Hippocampal formation (tissue), 2 donors: ENCODE data around the gene DTX1.

Experiments
- DNase-seq, 2 donors: peaks; one replicate each; lab custom pipeline; 2025; lab: John Stamatoyannopoulos, UW

Gene DTX1

GRCh38 chr12:113094738-113095137 is 38.2 kb downstream of the DTX1 start:
- DNase-seq = no peak

GRCh38 chr12:113095405-113095804 is 38.9 kb downstream of the DTX1 start:
- DNase-seq = no peak

GRCh38 chr12:113096675-113097461 is 40.3 kb downstream of the DTX1 start:
- DNase-seq = no peak

- peak; percentile 80 to 86 for DNase-seq
These were observed 41.3 kb downstream of the DTX1 start for GRCh38 chr12:113097716-113098440.

- DNase-seq = peak; percentile 52 to 64
These were observed 42.0 kb downstream of the DTX1 start for GRCh38 chr12:113098441-113099028.

- no peak for DNase-seq
These were observed 42.8 kb downstream of the DTX1 start for GRCh38 chr12:113099364-113099763.

GRCh38 chr12:113099764-113100163 is 43.2 kb downstream of the DTX1 start:
- DNase-seq = no peak

- no peak for DNase-seq
These were observed 45.2 kb downstream of the DTX1 start for GRCh38 chr12:113101751-113102150.

GRCh38 chr12:113102811-113103210 is 46.3 kb downstream of the DTX1 start:
- no peak for DNase-seq

- DNase-seq = no peak
These were observed 47.4 kb downstream of the DTX1 start for GRCh38 chr12:113103756-113104450.

GRCh38 chr12:113104953-113105510 is 48.5 kb downstream of the DTX1 start:
- DNase-seq = no peak

- no peak for DNase-seq
These were observed 49.2 kb downstream of the DTX1 start for GRCh38 chr12:113105606-113106271.

- DNase-seq = no peak
These were observed 49.8 kb downstream of the DTX1 start for GRCh38 chr12:113106361-113106760.

- no peak for DNase-seq
These were observed 51.8 kb downstream of the DTX1 start for GRCh38 chr12:113108308-113108707.

- DNase-seq = no peak
These were observed 52.8 kb downstream of the DTX1 start for GRCh38 chr12:113109360-113109759.

GRCh38 chr12:113109872-113110599 is 53.5 kb downstream of the DTX1 start:
- DNase-seq = no peak

- DNase-seq = no peak
These were observed 54.7 kb downstream of the DTX1 start for GRCh38 chr12:113111247-113111646.

- DNase-seq = no peak
These were observed 55.7 kb downstream of the DTX1 start for GRCh38 chr12:113112043-113112899.

GRCh38 chr12:113113397-113113796 is 56.9 kb downstream of the DTX1 start:
- no peak for DNase-seq
